ENCODE results near the gene PCCA. TPM values are rescaled to one million over a fixed set of nuclear protein-coding genes. Genes with fewer than 3 reads are reported as not detected.

The PCCA gene
- total and polyA plus RNA-seq, 4 donors, result 45.1 to 378 (median 110) TPM

DNA sequence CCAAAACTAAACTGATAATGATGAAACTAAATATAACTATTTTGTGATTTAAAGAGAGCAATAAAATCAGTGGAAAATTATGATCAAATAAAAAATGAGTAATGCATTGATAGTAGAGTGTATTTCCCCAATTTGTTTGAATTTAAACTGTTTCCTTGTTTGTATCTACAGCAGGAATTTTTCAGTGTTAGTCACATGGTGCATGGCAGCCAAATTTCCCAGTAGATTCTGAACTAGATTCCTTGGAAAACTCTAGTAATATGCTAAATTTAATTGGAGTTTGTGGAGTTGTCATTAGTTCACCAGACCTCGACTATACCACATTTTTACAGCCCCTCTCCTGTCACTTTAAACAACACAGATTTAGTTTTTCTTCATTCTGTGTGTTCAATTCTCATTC, 156.2 kb downstream of the PCCA start:
- WGBS (ENCODE audit: insufficient coverage), result no CpG with 5 or more reads among the region's 1 CpG
- Histone ChIP-seq H3K27me3 (ENCODE audit: control insufficient read depth, insufficient read depth, low read length) (no peaks in the 10 kb centered on the region), H3K9me3 (ENCODE audit: control insufficient read depth, insufficient read depth, low read length) (peaks cover 6% of the 10 kb centered on the region), H3K4me3 (ENCODE audit: low read depth, low read length) (no peak overlapping the region), H3K4me1 (ENCODE audit: control insufficient read depth, insufficient read depth, low read length) (no peaks in the 10 kb centered on the region), H3K27ac (ENCODE audit: low read depth, low read length) (no peak overlapping the region), H3K36me3 (ENCODE audit: control insufficient read depth, insufficient read depth, low read length) (no peaks in the 10 kb centered on the region)
- no peak for DNase-seq (ENCODE audit: low read depth in 4 of 6, low spot score in 6 of 6)

DNA sequence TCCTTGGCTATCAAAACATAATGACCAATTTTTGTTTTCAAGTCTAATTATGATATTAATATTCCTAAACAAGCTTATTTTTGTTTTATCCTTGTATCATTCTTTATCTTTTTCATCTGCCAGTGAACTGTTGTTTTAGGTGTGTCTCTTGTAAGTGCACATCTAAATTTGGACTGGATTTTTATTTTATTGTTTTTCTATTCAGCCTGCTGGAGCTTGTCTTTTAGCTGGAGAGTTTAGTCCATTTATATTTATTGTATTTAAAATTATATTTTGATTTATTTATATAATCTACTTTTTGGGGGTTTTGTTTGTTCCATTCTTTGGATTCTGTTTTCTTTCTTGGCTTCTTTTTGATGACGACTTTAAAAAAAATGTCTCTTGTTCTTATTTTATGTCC, 159.0 kb downstream of the PCCA start:
- Histone ChIP-seq H3K36me3 (ENCODE audit: control insufficient read depth, insufficient read depth, low read length) (no peaks in the 10 kb centered on the region), H3K4me1 (ENCODE audit: control insufficient read depth, insufficient read depth, low read length) (no peaks in the 10 kb centered on the region), H3K9me3 (ENCODE audit: control insufficient read depth, insufficient read depth, low read length) (peaks cover 6% of the 10 kb centered on the region), H3K27ac (ENCODE audit: low read depth, low read length) (no peak overlapping the region), H3K4me3 (ENCODE audit: low read depth, low read length) (no peak overlapping the region), H3K27me3 (ENCODE audit: control insufficient read depth, insufficient read depth, low read length) (no peaks in the 10 kb centered on the region)
- no peak for DNase-seq (ENCODE audit: low read depth in 4 of 6, low spot score in 6 of 6)
- no CpG with 5 or more reads among the region's 1 CpG for WGBS (ENCODE audit: insufficient coverage)

DNA sequence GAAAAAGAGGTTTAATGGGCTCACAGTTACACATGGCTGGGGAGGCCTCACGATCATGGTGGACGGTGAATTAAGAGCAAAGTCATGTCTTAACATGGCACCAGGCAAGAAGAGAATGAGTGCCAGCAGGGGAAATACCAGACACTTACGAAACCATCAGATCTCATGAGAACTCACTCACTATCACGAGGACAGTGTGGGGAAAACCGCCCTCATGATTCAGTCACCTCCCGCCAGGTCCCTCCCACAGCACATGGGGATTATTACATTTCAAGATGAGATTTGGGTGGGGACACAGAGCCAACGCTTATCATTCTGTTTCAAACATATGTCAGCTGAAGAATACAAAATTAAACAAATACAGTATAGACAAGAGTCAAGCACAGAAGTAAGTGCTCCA, 165.1 kb downstream of the PCCA start:
- H3K4me3 ChIP-seq (ENCODE audit: low read depth, low read length), result no peak overlapping the region
- no peaks in the 10 kb centered on the region for H3K27me3 ChIP-seq (ENCODE audit: control insufficient read depth, insufficient read depth, low read length)
- no peaks in the 10 kb centered on the region for H3K9me3 ChIP-seq (ENCODE audit: control insufficient read depth, insufficient read depth, low read length)
- WGBS (ENCODE audit: insufficient coverage), result no CpG with 5 or more reads among the region's 7 CpGs
- no peaks in the 10 kb centered on the region for H3K4me1 ChIP-seq (ENCODE audit: control insufficient read depth, insufficient read depth, low read length)
- no peaks in the 10 kb centered on the region for H3K36me3 ChIP-seq (ENCODE audit: control insufficient read depth, insufficient read depth, low read length)
- DNase-seq (ENCODE audit: low read depth in 4 of 6, low spot score in 6 of 6), result no peak
- no peak overlapping the region for H3K27ac ChIP-seq (ENCODE audit: low read depth, low read length)

DNA sequence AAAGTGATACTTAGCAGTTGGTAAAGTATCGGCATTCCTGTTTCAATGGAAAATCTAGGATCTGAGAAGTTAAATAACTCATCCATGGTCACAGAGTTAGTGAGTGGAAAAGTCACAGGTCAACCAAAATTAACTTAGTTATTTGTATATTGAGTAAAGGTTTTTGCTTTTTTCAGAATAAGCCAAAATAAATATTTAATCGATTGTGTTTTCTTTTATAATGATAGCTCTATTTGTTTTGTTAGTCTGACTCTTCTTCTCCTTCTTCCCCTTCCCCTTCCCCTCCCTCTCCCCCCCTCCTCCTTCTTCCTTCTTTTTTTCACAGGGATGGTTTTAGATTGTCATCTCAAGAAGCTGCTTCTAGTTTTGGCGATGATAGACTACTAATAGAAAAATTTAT, 173.5 kb downstream of the PCCA start:
- no CpG with 5 or more reads among the region's 3 CpGs for WGBS (ENCODE audit: insufficient coverage)
- no peak for DNase-seq (ENCODE audit: low read depth in 4 of 6, low spot score in 6 of 6)
- Histone ChIP-seq H3K27me3 (ENCODE audit: control insufficient read depth, insufficient read depth, low read length) (no peaks in the 10 kb centered on the region), H3K27ac (ENCODE audit: low read depth, low read length) (no peak overlapping the region), H3K4me1 (ENCODE audit: control insufficient read depth, insufficient read depth, low read length) (no peaks in the 10 kb centered on the region), H3K4me3 (ENCODE audit: low read depth, low read length) (no peak overlapping the region), H3K9me3 (ENCODE audit: control insufficient read depth, insufficient read depth, low read length) (no peaks in the 10 kb centered on the region), H3K36me3 (ENCODE audit: control insufficient read depth, insufficient read depth, low read length) (peaks cover 3% of the 10 kb centered on the region)

DNA sequence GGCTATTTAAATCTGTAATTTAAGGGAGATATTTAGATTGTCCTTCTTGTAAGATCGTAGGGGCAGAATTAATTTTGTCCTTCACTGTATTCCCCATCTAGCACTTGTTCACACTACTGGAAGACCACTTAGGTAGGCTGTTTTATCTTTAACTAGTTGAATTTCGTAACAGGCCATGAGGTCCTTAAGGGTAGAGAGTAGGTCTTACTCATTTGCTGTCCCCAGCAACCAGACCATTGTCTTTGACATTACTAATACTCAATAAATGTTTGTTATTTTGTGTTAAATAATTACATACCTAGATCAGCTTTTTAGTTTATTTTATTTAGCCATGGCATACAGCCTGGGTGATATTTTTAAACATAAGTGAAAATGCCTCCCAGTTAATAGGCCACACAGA, 177.1 kb downstream of the PCCA start:
- Histone ChIP-seq H3K27me3 (ENCODE audit: control insufficient read depth, insufficient read depth, low read length) (no peaks in the 10 kb centered on the region), H3K4me3 (ENCODE audit: low read depth, low read length) (no peak overlapping the region), H3K27ac (ENCODE audit: low read depth, low read length) (no peak overlapping the region), H3K9me3 (ENCODE audit: control insufficient read depth, insufficient read depth, low read length) (no peaks in the 10 kb centered on the region), H3K4me1 (ENCODE audit: control insufficient read depth, insufficient read depth, low read length) (no peaks in the 10 kb centered on the region), H3K36me3 (ENCODE audit: control insufficient read depth, insufficient read depth, low read length) (peaks cover 7% of the 10 kb centered on the region)
- DNase-seq (ENCODE audit: low read depth in 4 of 6, low spot score in 6 of 6), result no peak
- no CpG with 5 or more reads among the region's 2 CpGs for WGBS (ENCODE audit: insufficient coverage)

GRCh38 chr13:100269837-100270236, 180.9 kb downstream of the PCCA start:
- H3K27me3 ChIP-seq (ENCODE audit: control insufficient read depth, insufficient read depth, low read length), result no peaks in the 10 kb centered on the region
- 43% methylated on average over 2 of the region's 2 CpGs for WGBS (ENCODE audit: insufficient coverage)
- no peaks in the 10 kb centered on the region for H3K9me3 ChIP-seq (ENCODE audit: control insufficient read depth, insufficient read depth, low read length)
- no peak overlapping the region for H3K27ac ChIP-seq (ENCODE audit: low read depth, low read length)
- no peaks in the 10 kb centered on the region for H3K4me1 ChIP-seq (ENCODE audit: control insufficient read depth, insufficient read depth, low read length)
- H3K4me3 ChIP-seq (ENCODE audit: low read depth, low read length), result no peak overlapping the region
- peaks cover 7% of the 10 kb centered on the region for H3K36me3 ChIP-seq (ENCODE audit: control insufficient read depth, insufficient read depth, low read length)
- peak in 4 of 6 donors; percentile 12 to 71 (median 42) for DNase-seq (ENCODE audit: low read depth in 4 of 6, low spot score in 6 of 6)

GRCh38 chr13:100273138-100273537, 184.2 kb downstream of the PCCA start:
- Histone ChIP-seq H3K36me3 (ENCODE audit: control insufficient read depth, insufficient read depth, low read length) (peaks cover 8% of the 10 kb centered on the region), H3K4me3 (ENCODE audit: low read depth, low read length) (no peak overlapping the region), H3K4me1 (ENCODE audit: control insufficient read depth, insufficient read depth, low read length) (no peaks in the 10 kb centered on the region), H3K9me3 (ENCODE audit: control insufficient read depth, insufficient read depth, low read length) (no peaks in the 10 kb centered on the region), H3K27ac (ENCODE audit: low read depth, low read length) (no peak overlapping the region), H3K27me3 (ENCODE audit: control insufficient read depth, insufficient read depth, low read length) (no peaks in the 10 kb centered on the region)
- DNase-seq (ENCODE audit: low read depth in 4 of 6, low spot score in 6 of 6), result no peak
- WGBS (ENCODE audit: insufficient coverage), result 80% methylated on average over 1 of the region's 6 CpGs

DNA sequence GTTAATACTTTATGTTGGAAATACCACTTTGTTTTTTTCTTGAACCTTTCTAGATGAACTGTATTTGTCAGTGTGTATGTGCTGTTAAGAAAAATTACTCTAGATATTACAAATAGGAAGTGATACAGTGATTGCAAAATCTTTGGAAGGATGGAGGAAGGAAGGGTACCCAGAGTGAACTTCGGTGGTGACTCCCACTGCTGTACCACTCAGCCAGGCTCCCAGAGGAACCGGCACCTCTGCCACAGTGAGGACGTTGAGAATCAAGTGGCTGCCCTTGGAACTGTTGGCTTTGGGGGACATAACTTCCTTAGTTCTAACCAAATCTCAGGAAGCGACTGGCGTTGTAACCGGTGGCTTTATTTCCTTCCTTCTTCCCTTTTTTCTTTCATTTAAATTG, 184.7 kb downstream of the PCCA start:
- no peaks in the 10 kb centered on the region for H3K9me3 ChIP-seq (ENCODE audit: control insufficient read depth, insufficient read depth, low read length)
- no CpG with 5 or more reads among the region's 6 CpGs for WGBS (ENCODE audit: insufficient coverage)

DNA sequence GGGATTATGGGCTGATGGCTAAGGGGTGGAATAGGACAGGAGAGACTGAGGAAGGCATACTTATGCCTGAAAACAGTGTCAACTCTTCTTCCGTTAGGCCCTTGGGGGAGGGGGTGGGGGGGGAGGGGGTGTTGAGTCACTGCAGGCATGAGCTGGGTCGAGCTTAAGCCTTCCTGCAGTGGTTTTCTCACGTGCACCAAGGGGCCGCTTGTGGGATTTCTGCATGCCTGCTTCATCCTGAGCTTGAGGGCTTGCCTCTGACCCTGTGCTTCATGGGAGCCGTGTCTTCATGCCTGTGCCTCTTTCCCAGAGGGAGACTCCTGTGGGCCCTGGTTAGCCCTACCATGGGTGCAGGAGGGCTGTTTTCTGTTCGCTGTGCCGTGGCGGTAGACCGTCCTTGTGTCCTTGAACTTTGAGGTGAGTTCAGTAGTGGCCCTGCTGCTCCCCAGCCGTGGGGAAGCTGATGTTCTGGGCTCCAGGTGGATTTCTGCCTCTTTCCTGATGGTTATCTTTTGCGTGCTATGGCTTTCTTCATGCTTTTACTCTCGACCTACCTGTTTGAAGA, 186.1 kb downstream of the PCCA start:
- Histone ChIP-seq H3K9me3 (ENCODE audit: control insufficient read depth, insufficient read depth, low read length) (no peaks in the 10 kb centered on the region), H3K4me1 (ENCODE audit: control insufficient read depth, insufficient read depth, low read length) (no peaks in the 10 kb centered on the region), H3K4me3 (ENCODE audit: low read depth, low read length) (no peak overlapping the region), H3K27ac (ENCODE audit: low read depth, low read length) (no peak overlapping the region), H3K36me3 (ENCODE audit: control insufficient read depth, insufficient read depth, low read length) (peaks cover 4% of the 10 kb centered on the region), H3K27me3 (ENCODE audit: control insufficient read depth, insufficient read depth, low read length) (no peaks in the 10 kb centered on the region)
- no peak for DNase-seq (ENCODE audit: low read depth in 4 of 6, low spot score in 6 of 6)
- 92% methylated on average over 12 of the region's 12 CpGs for WGBS (ENCODE audit: insufficient coverage)

More for the DNA sequence above, 184.7 kb downstream of the PCCA start:
- peaks cover 7% of the 10 kb centered on the region for H3K36me3 ChIP-seq (ENCODE audit: control insufficient read depth, insufficient read depth, low read length)
- DNase-seq (ENCODE audit: low read depth in 4 of 6, low spot score in 6 of 6), result no peak
- no peaks in the 10 kb centered on the region for H3K4me1 ChIP-seq (ENCODE audit: control insufficient read depth, insufficient read depth, low read length)
- H3K27me3 ChIP-seq (ENCODE audit: control insufficient read depth, insufficient read depth, low read length), result no peaks in the 10 kb centered on the region
- no peak overlapping the region for H3K4me3 ChIP-seq (ENCODE audit: low read depth, low read length)
- H3K27ac ChIP-seq (ENCODE audit: low read depth, low read length), result no peak overlapping the region

DNA sequence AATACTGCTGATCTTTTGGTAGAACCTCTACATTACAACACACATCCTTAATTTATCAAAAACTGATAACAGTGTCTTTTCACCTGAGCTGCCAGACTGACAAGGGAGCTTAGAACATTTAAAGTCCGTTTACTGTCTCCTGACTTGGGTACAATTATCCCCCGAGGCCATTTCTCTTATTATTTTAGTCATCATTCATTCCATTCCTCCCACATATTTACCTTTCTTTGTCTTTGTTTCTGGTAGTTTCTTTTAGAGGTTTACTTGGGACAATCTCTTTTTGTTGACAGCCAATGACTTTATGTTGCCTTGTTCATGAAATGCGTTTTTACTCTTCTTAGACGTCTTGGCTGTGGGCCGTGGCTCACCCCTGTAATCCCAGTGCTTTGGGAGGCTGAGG, 186.9 kb downstream of the PCCA start:
- no peaks in the 10 kb centered on the region for H3K27me3 ChIP-seq (ENCODE audit: control insufficient read depth, insufficient read depth, low read length)
- no peak for DNase-seq (ENCODE audit: low read depth in 4 of 6, low spot score in 6 of 6)
- 90% methylated on average over 2 of the region's 5 CpGs for WGBS (ENCODE audit: insufficient coverage)
- H3K4me3 ChIP-seq (ENCODE audit: low read depth, low read length), result no peak overlapping the region
- no peaks in the 10 kb centered on the region for H3K4me1 ChIP-seq (ENCODE audit: control insufficient read depth, insufficient read depth, low read length)
- H3K9me3 ChIP-seq (ENCODE audit: control insufficient read depth, insufficient read depth, low read length), result no peaks in the 10 kb centered on the region
- no peak overlapping the region for H3K27ac ChIP-seq (ENCODE audit: low read depth, low read length)
- peaks cover 4% of the 10 kb centered on the region for H3K36me3 ChIP-seq (ENCODE audit: control insufficient read depth, insufficient read depth, low read length)

All from spinal cord (tissue), 10 donors.